ENCODE data around the gene FANCM.

The FANCM gene

DNA sequence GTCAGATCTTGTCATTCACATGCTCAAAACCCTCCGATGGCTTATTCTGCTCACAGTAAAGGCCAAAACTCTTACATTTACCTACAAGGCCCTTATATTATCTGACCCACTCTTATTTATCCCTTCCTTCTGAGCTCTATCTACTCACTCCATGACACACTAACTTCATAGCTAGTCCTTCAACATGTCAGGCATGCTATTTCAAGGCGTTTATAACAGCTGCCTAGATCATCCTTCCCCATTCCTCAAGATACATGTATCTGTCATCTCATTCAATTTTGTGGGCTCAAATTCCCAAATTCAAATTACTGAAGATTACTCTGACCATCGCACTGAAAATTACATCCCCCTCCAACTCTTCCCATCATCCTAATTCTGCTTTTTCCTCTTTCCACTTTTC, 110.4 kb downstream of the FANCM start:
- no peak for DNase-seq (ENCODE audit: low read depth in 2 of 2)

DNA sequence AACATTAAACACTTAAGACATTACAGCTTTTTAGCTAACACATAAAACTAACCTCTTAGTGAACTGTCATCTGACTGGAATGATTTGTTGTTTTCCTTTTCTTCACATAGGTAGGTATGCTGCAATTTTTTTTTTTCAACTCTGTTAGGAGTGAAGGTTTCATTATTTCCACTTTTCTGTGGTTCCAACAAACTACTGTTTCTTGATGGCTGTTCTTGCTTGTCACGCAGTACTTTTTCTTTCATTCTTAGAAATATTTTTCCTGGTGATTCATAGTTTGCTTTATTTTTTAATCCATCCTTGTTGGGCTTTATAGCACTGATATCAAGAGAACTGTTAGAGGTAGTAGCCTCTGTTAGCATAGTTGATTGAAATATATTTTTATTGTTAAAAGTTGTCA, 111.0 kb downstream of the FANCM start:
- DNase-seq (ENCODE audit: low read depth in 2 of 2) = no peak

DNA sequence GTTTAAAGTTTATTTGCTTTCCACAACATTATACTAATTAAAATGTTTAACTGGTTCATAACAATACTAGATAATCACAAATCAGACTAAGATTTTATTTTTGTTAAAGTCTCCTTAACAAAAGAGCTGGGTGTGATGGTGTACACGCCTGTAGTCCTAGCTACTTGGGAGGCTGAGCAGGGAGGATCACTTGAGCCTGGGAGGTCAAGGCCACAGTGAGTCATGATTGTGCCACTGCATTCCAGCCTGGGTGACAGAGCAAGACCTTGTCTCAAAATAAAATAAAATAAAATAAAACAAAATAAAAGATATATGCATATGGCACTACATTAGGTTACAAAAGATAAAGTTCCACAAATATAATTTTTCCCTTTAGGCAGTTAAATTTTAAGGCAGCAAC, 111.7 kb downstream of the FANCM start:
- no peak for DNase-seq (ENCODE audit: low read depth in 2 of 2)

DNA sequence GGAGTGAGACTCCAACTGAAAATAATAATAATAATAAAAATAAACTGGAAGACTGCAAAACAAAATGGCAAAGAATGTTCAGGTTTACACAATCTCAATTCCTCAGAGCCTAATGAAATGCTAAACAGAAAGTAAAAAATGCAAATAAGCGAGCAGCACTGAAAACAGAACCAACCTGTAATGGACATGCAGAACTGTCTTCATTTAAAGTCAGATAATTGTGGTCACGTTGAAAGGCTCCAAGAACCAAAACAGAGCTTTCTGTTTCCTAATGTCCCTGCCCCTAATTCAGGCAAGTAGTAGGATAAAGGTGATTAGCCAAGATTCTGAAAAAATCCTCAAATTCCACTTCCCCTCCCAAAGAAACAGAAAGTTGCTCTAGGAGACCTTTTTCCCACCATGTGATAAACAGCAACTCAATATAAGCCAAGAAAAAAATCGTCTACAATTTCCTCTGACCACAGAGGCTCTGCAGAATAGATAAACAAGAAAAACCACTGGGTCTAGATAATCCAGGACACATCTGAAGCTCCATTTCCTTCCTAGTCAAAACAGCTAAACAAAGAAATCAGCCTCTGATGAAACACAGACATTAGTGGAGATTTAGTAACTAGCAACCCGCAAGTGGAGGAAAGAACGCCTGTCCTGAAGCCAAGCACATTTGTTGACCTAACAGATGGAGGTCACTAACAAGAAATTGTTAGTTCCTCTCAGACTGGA, 114.3 kb downstream of the FANCM start:
- DNase-seq (ENCODE audit: low read depth in 2 of 2) = no peak

All from stimulated activated CD8-positive, alpha-beta memory T cell treated with anti-CD3 and anti-CD28 coated beads, Interleukin-2, amount 100 ng/mL, for 48 hours (primary cell).